HepG2 (cell line): Measurements from ENCODE around the gene HP1BP3. TPM values are rescaled to one million over a fixed set of nuclear protein-coding genes. Genes with fewer than 3 reads are reported as not detected.

Experiments
- ATAC-seq: fragments of 200-7000 bp; cut with Tn5 transposase; 3 replicates; pipeline ENCODE4 v1.9.1; 2020; ENCODE audit warnings: mild to moderate bottlenecking, moderate library complexity
- BruUV-seq: library from RNA; stranded (reverse); fragments of 400-500 nt; replicated peaks from 2 replicates; lab custom pipeline; 2021; lab: Mats Ljungman, UMichigan
- CTCF ChIA-PET: fragments of 300-600 bp; formaldehyde crosslinking; extraction: SDS; loops from one replicate; lab custom pipeline; 2021; ENCODE audit warnings: low total read pairs, inconsistent platforms, low intra/inter-chr PET ratio; lab: Yijun Ruan, JAX
- POLR2A ChIA-PET: fragments of 350-600 bp; sonication (Branson Sonifier 250); formaldehyde crosslinking; loops from one replicate; lab custom pipeline; 2020; ENCODE audit warnings: antibody characterized with exemption, inconsistent platforms; lab: Yijun Ruan, JAX
- DNase-seq: peaks from one replicate; pipeline ENCODE4 v3.0.0-alpha.2; 2015; ENCODE audit warnings: low spot score
- FAIRE-seq: peaks from 3 replicates; lab custom pipeline; 2011; peaks lifted over from hg19 to GRCh38; lab: Jason Lieb, UNC
- H2AFZ ChIP-seq: one replicate; pipeline ENCODE4 v1.6.1; 2011; ENCODE audit warnings: low read length, inconsistent platforms
- H3K27ac ChIP-seq: fragments of 300-600 bp; 3 replicates; pipeline ENCODE4 v1.8.0; 2011; ENCODE audit warnings: mixed run types, mild to moderate bottlenecking, mixed read lengths, low read length, inconsistent platforms; ENCODE audit not compliant: insufficient read depth; ENCODE audit errors: extremely low read length
- H3K27me3 ChIP-seq, 2 experiments: fragments of 200-600 bp in 1 of 2; 2 replicates in 1 of 2; 3 replicates in 1 of 2; pipeline versions ENCODE4 v1.6.0 to v1.8.0; 2011; ENCODE audit warnings: low read length in 2 of 2, mild to moderate bottlenecking in 2 of 2, moderate library complexity in 2 of 2, inconsistent platforms in 1 of 2; ENCODE audit not compliant: insufficient read depth in 2 of 2, control insufficient read depth in 1 of 2
- H3K36me3 ChIP-seq, 2 experiments: fragments of 200-600 bp in 1 of 2; replicated peaks in 1 of 2; 2 replicates in 1 of 2; 3 replicates in 1 of 2; pipeline versions ENCODE4 v1.5.1 to v1.8.0; 2011; ENCODE audit warnings: low read length in 2 of 2, inconsistent platforms in 1 of 2; ENCODE audit not compliant: insufficient read depth in 2 of 2, control insufficient read depth in 1 of 2
- H3K4me1 ChIP-seq: 2 replicates; pipeline ENCODE4 v1.5.1; 2012; ENCODE audit warnings: low read length, inconsistent platforms; ENCODE audit not compliant: insufficient read depth
- H3K4me2 ChIP-seq: 2 replicates; pipeline ENCODE4 v1.6.0; 2011; ENCODE audit warnings: low read depth, low read length, inconsistent platforms
- H3K4me3 ChIP-seq, 3 experiments: fragments of 200-600 bp in 1 of 3; sonication (generic), shearing (Covaris generic) in 1 of 3; replicated peaks in 1 of 3; 2 replicates each; pipeline ENCODE4 v1.5.1; 2011 to 2016; ENCODE audit warnings: low read length in 3 of 3, inconsistent platforms in 2 of 3, low read depth in 2 of 3, mild to moderate bottlenecking in 2 of 3, control low read depth in 1 of 3, mixed read lengths in 1 of 3; ENCODE audit not compliant: insufficient read depth in 1 of 3
- H3K79me2 ChIP-seq: one replicate; pipeline ENCODE4 v1.6.1; 2011; ENCODE audit warnings: low read length, inconsistent platforms; ENCODE audit not compliant: insufficient read depth
- H3K9ac ChIP-seq: 2 replicates; pipeline ENCODE4 v1.6.0; 2011; ENCODE audit warnings: mild to moderate bottlenecking, low read depth, low read length, inconsistent platforms; ENCODE audit not compliant: insufficient read depth
- H3K9me3 ChIP-seq: 2 replicates; pipeline ENCODE4 v1.5.1; 2012; ENCODE audit warnings: mild to moderate bottlenecking, low read length
- H4K20me1 ChIP-seq: 2 replicates; pipeline ENCODE4 v1.6.0; 2011; ENCODE audit warnings: inconsistent platforms, mild to moderate bottlenecking, low read length, moderate library complexity; ENCODE audit not compliant: insufficient read depth
- ADNP ChIP-seq: sonication (generic); formaldehyde crosslinking; IDR thresholded peaks from 2 replicates; pipeline ENCODE4 v1.4.0; 2020; ENCODE audit warnings: missing genetic modification reagents
- CEBPB ChIP-seq: IDR thresholded peaks from 2 replicates; pipeline ENCODE4 v1.6.1; 2011; ENCODE audit warnings: low read depth, low read length, improper control_type of control experiment, borderline replicate concordance
- CEBPG ChIP-seq: IDR thresholded peaks from 2 replicates; pipeline ENCODE4 v1.6.1; 2016
- HDAC1 ChIP-seq: sonication (generic); formaldehyde crosslinking; IDR thresholded peaks from 2 replicates; pipeline ENCODE4 v1.5.1; 2020; ENCODE audit warnings: mild to moderate bottlenecking, missing genetic modification reagents
- HNRNPK ChIP-seq: fragments of 200-400 bp; formaldehyde crosslinking; IDR thresholded peaks from 2 replicates; pipeline ENCODE4 v1.6.1; 2018; ENCODE audit warnings: low read length, low read depth, moderate library complexity, mild to moderate bottlenecking; ENCODE audit not compliant: poor library complexity, severe bottlenecking
- HOXA9 ChIP-seq: sonication (generic); formaldehyde crosslinking; IDR thresholded peaks from 2 replicates; pipeline ENCODE4 v1.8.1; 2022; ENCODE audit warnings: missing genetic modification reagents, mild to moderate bottlenecking, moderate library complexity, borderline replicate concordance
- RCOR2 ChIP-seq: IDR thresholded peaks from 2 replicates; pipeline ENCODE4 v1.6.1; 2016; ENCODE audit warnings: missing biosample characterization, missing genetic modification reagents
- ZFX ChIP-seq: sonication (generic); formaldehyde crosslinking; IDR thresholded peaks from 2 replicates; pipeline ENCODE4 v1.4.0; 2020; ENCODE audit warnings: mild to moderate bottlenecking, low read depth, missing genetic modification reagents, moderate library complexity
- ZNF260 ChIP-seq: sonication (generic); formaldehyde crosslinking; IDR thresholded peaks from 2 replicates; pipeline ENCODE4 v1.4.0; 2020; ENCODE audit warnings: missing genetic modification reagents, low read depth, mild to moderate bottlenecking, borderline replicate concordance
- ZNF337 ChIP-seq: sonication (generic); formaldehyde crosslinking; IDR thresholded peaks from 2 replicates; pipeline ENCODE4 v1.5.1; 2020; ENCODE audit warnings: missing genetic modification reagents, low read depth, mild to moderate bottlenecking, borderline replicate concordance
- ZNF556 ChIP-seq: sonication (generic); formaldehyde crosslinking; IDR thresholded peaks from 2 replicates; pipeline ENCODE4 v1.4.0; 2020; ENCODE audit warnings: mild to moderate bottlenecking, missing genetic modification reagents, borderline replicate concordance
- WGBS: methylation state at CpG from one replicate; pipeline ENCODE4 v1.1.6; 2017; ENCODE audit warnings: low lambda C conversion rate; 5-methylcytosine and 5-hydroxymethylcytosine counted together
- in situ Hi-C: cut with HindIII; loops from 2 replicates; pipeline ENCODE4 v1.10.0; 2017; ENCODE audit warnings: low pct_unique_long_range_greater_than_20kb; ENCODE audit not compliant: extremely low pct_ligation_motif_present
- intact Hi-C: fragments of 100-400 bp; cut with micrococcal nuclease; formaldehyde crosslinking; loops from one replicate; pipeline ENCODE4 v1.10.0; 2022; ENCODE audit not compliant: unreplicated experiment
- polyA plus RNA-seq, 8 experiments: library from polyadenylated mRNA; depleted of rRNA in 3 of 8; stranded (reverse) in 7 of 8; unstranded in 1 of 8; fragments of >200 nt; fragmentation: Illumina TruSeq in 4 of 8; extraction: Trizol in 4 of 8; gene quantifications; 2 replicates each; pipeline versions ENCODE4 v1.2.1 to v1.2.3, GENCODE V29; 2011 to 2016; ENCODE audit warnings: low read depth in 4 of 8, missing spikeins in 1 of 8, mixed read lengths in 1 of 8; ENCODE audit not compliant: insufficient read depth in 1 of 8
- total RNA-seq, 5 experiments: library from RNA; depleted of rRNA; stranded (reverse); fragments of >200 nt; fragmentation: Illumina TruSeq; extraction: Trizol; gene quantifications; 2 replicates each; pipeline ENCODE4 v1.2.3, GENCODE V29; 2016; ENCODE audit warnings: low read depth in 1 of 5
- TF ChIP-seq, protein P1 (sequence below): sonication (generic); formaldehyde crosslinking; IDR thresholded peaks from 2 replicates; pipeline ENCODE4 v1.4.0; 2020; ENCODE audit warnings: missing genetic modification reagents, low read depth, mild to moderate bottlenecking, borderline replicate concordance
- TF ChIP-seq, protein P2 (sequence below): sonication (generic); formaldehyde crosslinking; IDR thresholded peaks from 2 replicates; pipeline ENCODE4 v1.4.0; 2020; ENCODE audit warnings: low read depth, mild to moderate bottlenecking, missing genetic modification reagents
- TF ChIP-seq, protein P3 (sequence below): sonication (generic); formaldehyde crosslinking; conservative IDR thresholded peaks from 2 replicates; pipeline ENCODE4 v1.4.0; 2020; ENCODE audit warnings: missing genetic modification reagents
- TF ChIP-seq, protein P4 (sequence below): sonication (generic); formaldehyde crosslinking; conservative IDR thresholded peaks from 2 replicates; pipeline ENCODE4 v1.8.0; 2022; ENCODE audit warnings: mild to moderate bottlenecking, moderate library complexity, missing genetic modification reagents

HP1BP3 gene
- total and polyA plus RNA-seq, 2 of the 13 experiments (the other 11 are each of a cell fraction or from before 2014, with no cell fraction given) = 98.5 to 137 TPM

DNA sequence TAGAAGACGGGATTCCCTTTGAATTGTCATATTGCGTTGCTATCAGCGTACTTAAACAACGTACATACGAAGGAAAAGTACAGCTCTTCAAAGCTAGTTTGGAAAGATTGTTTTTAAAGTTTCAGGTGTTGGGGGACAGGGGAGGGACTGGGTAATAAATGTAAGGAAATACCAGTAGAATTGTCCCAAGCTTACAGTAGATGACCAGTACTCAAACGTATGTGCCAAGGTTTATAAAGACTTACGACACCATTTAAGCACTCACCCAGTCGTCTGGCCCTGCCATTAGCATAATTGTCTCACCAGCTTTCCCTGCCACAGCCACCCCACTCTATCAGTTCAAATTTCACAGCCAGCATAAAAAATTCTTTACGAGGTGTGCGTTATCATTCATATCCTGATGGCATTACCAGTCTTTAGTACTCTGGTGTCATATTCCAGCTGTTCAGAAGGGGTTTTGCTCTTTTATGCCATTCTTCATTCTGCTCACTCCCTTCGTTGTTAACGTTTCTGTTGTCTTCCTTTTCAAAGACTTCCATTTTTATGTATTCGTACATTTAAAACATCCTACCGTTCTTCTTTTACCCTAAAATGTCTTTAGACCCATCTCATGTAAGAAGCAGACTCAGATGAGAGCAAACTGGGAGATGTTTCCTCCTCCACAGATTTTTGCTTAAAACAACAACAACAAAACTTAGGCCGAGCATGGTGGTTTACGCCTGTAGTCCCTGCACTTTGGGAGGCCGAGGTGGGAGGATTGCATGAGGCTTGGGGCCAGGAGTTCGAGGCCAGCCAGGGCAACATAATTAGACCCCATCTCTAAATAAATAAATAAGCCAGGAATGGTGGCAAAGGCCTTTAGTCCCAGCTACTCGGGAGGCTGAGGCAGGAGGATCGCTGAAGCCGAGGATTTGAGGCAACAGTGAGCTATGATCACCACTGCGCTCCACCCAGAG is 1.0 kb upstream of the HP1BP3 start:
- Histone ChIP-seq H4K20me1 (peaks cover 30% of the 10 kb centered on the region), H3K4me1 (peaks cover 41% of the 10 kb centered on the region), H3K27me3 (no peaks in the 10 kb centered on the region; a peak in 1 of 5 replicates), H2AFZ (peak overlapping the region; percentile 62), H3K9me3 (no peaks in the 10 kb centered on the region), H3K4me3 (peak overlapping the region; percentile 72 to 99 (median 92)), H3K27ac (peak overlapping the region; percentile 99), H3K4me2 (peak overlapping the region; percentile 93), H3K9ac (peak overlapping the region; percentile 91), H3K79me2 (peaks cover 33% of the 10 kb centered on the region), H3K36me3 (no peaks in the 10 kb centered on the region; a peak in 1 of 5 replicates)
- in situ Hi-C loops (no loop called here), intact Hi-C loops (loop anchor here (10.0 kb wide), 1 partner anchor 107 kb away; no protein-coding TSS in a partner anchor)
- 11% methylated on average over 22 of the region's 22 CpGs for WGBS
- peak; percentile 19 for ATAC-seq
- ChIA-PET POLR2A (interaction anchor here (0.8 to 2.2 kb wide), 7 partner anchors 10 to 388 kb away, joined by 3 to 19 read pairs (median 4); partner anchors contain the start of genes DDOST and KIF17), CTCF (no interaction called here)
- peak; percentile 60 for DNase-seq
- FAIRE-seq = no peak
- BruUV-seq = TSS peak; percentile 96
- TF ChIP-seq HDAC1 = 0 out of 2 replicates have a peak, but pooled peaks have one; percentile 8
- peak; percentile 54; the same call in 1 of the 2 replicates for TF ChIP-seq ZNF337 (CRISPR knock-in tag)
- 0 out of 2 replicates have a peak, but pooled peaks have one; percentile 3 for TF ChIP-seq ZNF556 (CRISPR knock-in tag)
- 0 out of 2 replicates have a peak, but pooled peaks have one; percentile 61 for TF ChIP-seq RCOR2 (CRISPR knock-in tag)
- TF ChIP-seq ADNP (CRISPR knock-in tag) = 0 out of 2 replicates have a peak, but pooled peaks have one; percentile 54
- TF ChIP-seq, protein P1, sequence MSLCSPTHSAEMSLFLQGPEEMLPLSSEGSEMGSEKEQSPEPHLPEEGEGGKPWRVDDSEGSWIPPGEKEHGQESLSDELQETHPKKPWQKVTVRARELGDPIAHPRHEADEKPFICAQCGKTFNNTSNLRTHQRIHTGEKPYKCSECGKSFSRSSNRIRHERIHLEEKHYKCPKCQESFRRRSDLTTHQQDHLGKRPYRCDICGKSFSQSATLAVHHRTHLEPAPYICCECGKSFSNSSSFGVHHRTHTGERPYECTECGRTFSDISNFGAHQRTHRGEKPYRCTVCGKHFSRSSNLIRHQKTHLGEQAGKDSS (CRISPR knock-in tag) = no peak
- TF ChIP-seq, protein P2, sequence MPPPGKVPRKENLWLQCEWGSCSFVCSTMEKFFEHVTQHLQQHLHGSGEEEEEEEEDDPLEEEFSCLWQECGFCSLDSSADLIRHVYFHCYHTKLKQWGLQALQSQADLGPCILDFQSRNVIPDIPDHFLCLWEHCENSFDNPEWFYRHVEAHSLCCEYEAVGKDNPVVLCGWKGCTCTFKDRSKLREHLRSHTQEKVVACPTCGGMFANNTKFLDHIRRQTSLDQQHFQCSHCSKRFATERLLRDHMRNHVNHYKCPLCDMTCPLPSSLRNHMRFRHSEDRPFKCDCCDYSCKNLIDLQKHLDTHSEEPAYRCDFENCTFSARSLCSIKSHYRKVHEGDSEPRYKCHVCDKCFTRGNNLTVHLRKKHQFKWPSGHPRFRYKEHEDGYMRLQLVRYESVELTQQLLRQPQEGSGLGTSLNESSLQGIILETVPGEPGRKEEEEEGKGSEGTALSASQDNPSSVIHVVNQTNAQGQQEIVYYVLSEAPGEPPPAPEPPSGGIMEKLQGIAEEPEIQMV (CRISPR knock-in tag) = 0 out of 2 replicates have a peak, but pooled peaks have one; percentile 3
- TF ChIP-seq ZFX (CRISPR knock-in tag) = 0 out of 2 replicates have a peak, but pooled peaks have one; percentile 39
- TF ChIP-seq HOXA9 = no peak
- peak; percentile 18 for TF ChIP-seq HNRNPK
- TF ChIP-seq, protein P3, sequence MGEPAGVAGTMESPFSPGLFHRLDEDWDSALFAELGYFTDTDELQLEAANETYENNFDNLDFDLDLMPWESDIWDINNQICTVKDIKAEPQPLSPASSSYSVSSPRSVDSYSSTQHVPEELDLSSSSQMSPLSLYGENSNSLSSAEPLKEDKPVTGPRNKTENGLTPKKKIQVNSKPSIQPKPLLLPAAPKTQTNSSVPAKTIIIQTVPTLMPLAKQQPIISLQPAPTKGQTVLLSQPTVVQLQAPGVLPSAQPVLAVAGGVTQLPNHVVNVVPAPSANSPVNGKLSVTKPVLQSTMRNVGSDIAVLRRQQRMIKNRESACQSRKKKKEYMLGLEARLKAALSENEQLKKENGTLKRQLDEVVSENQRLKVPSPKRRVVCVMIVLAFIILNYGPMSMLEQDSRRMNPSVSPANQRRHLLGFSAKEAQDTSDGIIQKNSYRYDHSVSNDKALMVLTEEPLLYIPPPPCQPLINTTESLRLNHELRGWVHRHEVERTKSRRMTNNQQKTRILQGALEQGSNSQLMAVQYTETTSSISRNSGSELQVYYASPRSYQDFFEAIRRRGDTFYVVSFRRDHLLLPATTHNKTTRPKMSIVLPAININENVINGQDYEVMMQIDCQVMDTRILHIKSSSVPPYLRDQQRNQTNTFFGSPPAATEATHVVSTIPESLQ = 0 out of 2 replicates have a peak, but pooled peaks have one; percentile 56
- TF ChIP-seq CEBPG (CRISPR knock-in tag) = 0 out of 2 replicates have a peak, but pooled peaks have one; percentile 5
- TF ChIP-seq, protein P4, sequence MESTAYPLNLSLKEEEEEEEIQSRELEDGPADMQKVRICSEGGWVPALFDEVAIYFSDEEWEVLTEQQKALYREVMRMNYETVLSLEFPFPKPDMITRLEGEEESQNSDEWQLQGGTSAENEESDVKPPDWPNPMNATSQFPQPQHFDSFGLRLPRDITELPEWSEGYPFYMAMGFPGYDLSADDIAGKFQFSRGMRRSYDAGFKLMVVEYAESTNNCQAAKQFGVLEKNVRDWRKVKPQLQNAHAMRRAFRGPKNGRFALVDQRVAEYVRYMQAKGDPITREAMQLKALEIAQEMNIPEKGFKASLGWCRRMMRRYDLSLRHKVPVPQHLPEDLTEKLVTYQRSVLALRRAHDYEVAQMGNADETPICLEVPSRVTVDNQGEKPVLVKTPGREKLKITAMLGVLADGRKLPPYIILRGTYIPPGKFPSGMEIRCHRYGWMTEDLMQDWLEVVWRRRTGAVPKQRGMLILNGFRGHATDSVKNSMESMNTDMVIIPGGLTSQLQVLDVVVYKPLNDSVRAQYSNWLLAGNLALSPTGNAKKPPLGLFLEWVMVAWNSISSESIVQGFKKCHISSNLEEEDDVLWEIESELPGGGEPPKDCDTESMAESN (CRISPR knock-in tag) = 0 out of 2 replicates have a peak, but pooled peaks have one; percentile 7
- no peak for TF ChIP-seq ZNF260 (CRISPR knock-in tag)
- peak; percentile 56 for TF ChIP-seq CEBPB
